ENCODE data around the gene ROPN1B.
A peak's percentile ranks its signal among the peaks of the same experiment; 100 is the strongest.
"Not testable (repeated sequence)": the region's sequence is repeated elsewhere in the genome, so short reads cannot be mapped to it uniquely, and the experiment has no call there.

GRCh38 chr3:125936210-125936815, 32.7 kb upstream of the ROPN1B start:
- TF ChIP-seq CTCF (conservative IDR thresholded peaks at IDR 0.05; ENCODE audit: low read depth, low read length) = peak; percentile 30
- TF ChIP-seq EZH2 (IDR thresholded peaks at IDR 0.05; ENCODE audit: low read length, unreplicated experiment); EZH2phosphoT487 (IDR thresholded peaks at IDR 0.05; ENCODE audit: borderline replicate concordance, low read length): not testable (repeated sequence)
